D721Med (cell line): Measurements from ENCODE around the gene CARD19.

ENCODE experiments used
- DNase-seq: peaks from one replicate; pipeline ENCODE4 v3.0.0; 2011; ENCODE audit warnings: low spot score; ENCODE audit not compliant: insufficient read length
- FAIRE-seq: peaks from 2 replicates; lab custom pipeline; 2011; peaks lifted over from hg19 to GRCh38; lab: Jason Lieb, UNC
- CTCF ChIP-seq: IDR thresholded peaks from 2 replicates; pipeline ENCODE4 v1.5.1; 2012; ENCODE audit warnings: mild to moderate bottlenecking, control low read depth; ENCODE audit not compliant: insufficient read depth; ENCODE audit errors: missing control alignments

CARD19 gene

GRCh38 chr9:93059715-93060578 is 36.1 kb upstream of the CARD19 start:
- no peak for TF ChIP-seq CTCF
- no peak for FAIRE-seq
- no peak for DNase-seq

GRCh38 chr9:93060746-93061259 is 35.2 kb upstream of the CARD19 start:
- DNase-seq (no peak), FAIRE-seq (no peak)
- no peak for TF ChIP-seq CTCF

GRCh38 chr9:93061260-93061751 is 34.7 kb upstream of the CARD19 start:
- FAIRE-seq (no peak), DNase-seq (no peak)
- no peak for TF ChIP-seq CTCF

- FAIRE-seq (no peak), DNase-seq (no peak)
- no peak for TF ChIP-seq CTCF
Observed at GRCh38 chr9:93061791-93062763, 33.9 kb upstream of the CARD19 start.

- TF ChIP-seq CTCF: no peak
- FAIRE-seq: no peak
Observed at GRCh38 chr9:93064392-93065134, 31.5 kb upstream of the CARD19 start.

GRCh38 chr9:93065135-93065720 is 30.8 kb upstream of the CARD19 start:
- no peak for TF ChIP-seq CTCF
- DNase-seq: no peak
- FAIRE-seq: no peak

More at GRCh38 chr9:93064392-93065134, 31.5 kb upstream of the CARD19 start:
- DNase-seq: no peak
